H9 (cell line): ENCODE results near the gene SEMA7A. TPM values are rescaled to one million over a fixed set of nuclear protein-coding genes. Genes with fewer than 3 reads are reported as not detected.

ENCODE experiments used
- DNase-seq: peaks from one replicate; pipeline ENCODE4 v3.0.0-alpha.2; 2017
- H2AFZ ChIP-seq: one replicate; pipeline ENCODE4 v1.6.1; 2013; ENCODE audit warnings: mild to moderate bottlenecking, low read length, control low read depth, moderate library complexity
- H2AK5ac ChIP-seq: 2 replicates; pipeline ENCODE4 v1.6.1; 2013; ENCODE audit warnings: low read length, control low read depth, mixed read lengths; ENCODE audit not compliant: insufficient read length
- H2BK120ac ChIP-seq: one replicate; pipeline ENCODE4 v1.6.1; 2013; ENCODE audit warnings: low read depth, mild to moderate bottlenecking, low read length, control low read depth, inconsistent platforms; ENCODE audit not compliant: poor library complexity, severe bottlenecking
- H2BK12ac ChIP-seq: 2 replicates; pipeline ENCODE4 v1.6.1; 2013; ENCODE audit warnings: low read length, control low read depth, mixed read lengths, low read depth; ENCODE audit not compliant: insufficient read length
- H2BK15ac ChIP-seq: 2 replicates; pipeline ENCODE4 v1.6.1; 2013; ENCODE audit warnings: low read depth, low read length, control low read depth
- H2BK20ac ChIP-seq: one replicate; pipeline ENCODE4 v1.6.1; 2013; ENCODE audit warnings: low read depth, mild to moderate bottlenecking, low read length, control low read depth, inconsistent platforms; ENCODE audit not compliant: poor library complexity, severe bottlenecking
- H2BK5ac ChIP-seq: 2 replicates; pipeline ENCODE4 v1.6.1; 2013; ENCODE audit warnings: low read length, control low read depth, mixed read lengths; ENCODE audit not compliant: insufficient read length
- H3K14ac ChIP-seq: 2 replicates; pipeline ENCODE4 v1.6.1; 2013; ENCODE audit warnings: low read length, control low read depth; ENCODE audit not compliant: insufficient read depth
- H3K18ac ChIP-seq: 2 replicates; pipeline ENCODE4 v1.6.1; 2013; ENCODE audit warnings: low read depth, mild to moderate bottlenecking, mixed read lengths, low read length, control low read depth; ENCODE audit not compliant: insufficient read length
- H3K23ac ChIP-seq: 2 replicates; pipeline ENCODE4 v1.6.1; 2013; ENCODE audit warnings: low read length, control low read depth, mixed read lengths, low read depth; ENCODE audit not compliant: insufficient read length
- H3K23me2 ChIP-seq: 2 replicates; pipeline ENCODE4 v1.6.1; 2013; ENCODE audit warnings: low read depth, mild to moderate bottlenecking, mixed read lengths, low read length, control low read depth; ENCODE audit not compliant: insufficient read length, poor library complexity, severe bottlenecking
- H3K27ac ChIP-seq: 2 replicates; pipeline ENCODE4 v1.5.1; 2013; ENCODE audit warnings: low read length, control low read depth, mixed read lengths, low read depth; ENCODE audit not compliant: insufficient read length
- H3K27me3 ChIP-seq: 2 replicates; pipeline ENCODE4 v1.6.1; 2013; ENCODE audit warnings: low read length, control low read depth, inconsistent platforms; ENCODE audit not compliant: insufficient read depth
- H3K4ac ChIP-seq: 2 replicates; pipeline ENCODE4 v1.6.1; 2013; ENCODE audit warnings: low read depth, mild to moderate bottlenecking, control low read depth, inconsistent platforms, low read length, moderate library complexity
- H3K4me1 ChIP-seq: 2 replicates; pipeline ENCODE4 v1.6.1; 2013; ENCODE audit warnings: low read length, control low read depth, inconsistent platforms; ENCODE audit not compliant: insufficient read depth
- H3K4me2 ChIP-seq: 2 replicates; pipeline ENCODE4 v1.6.1; 2013; ENCODE audit warnings: low read length, control low read depth, mixed read lengths; ENCODE audit not compliant: insufficient read length, insufficient read depth
- H3K56ac ChIP-seq: 2 replicates; pipeline ENCODE4 v1.6.1; 2013; ENCODE audit warnings: low read depth, mild to moderate bottlenecking, mixed read lengths, low read length, control low read depth; ENCODE audit not compliant: insufficient read length
- H3K79me1 ChIP-seq: 2 replicates; pipeline ENCODE4 v1.6.1; 2013; ENCODE audit warnings: low read depth, mild to moderate bottlenecking, moderate library complexity, low read length, control low read depth, inconsistent platforms; ENCODE audit not compliant: insufficient read depth, poor library complexity, severe bottlenecking
- H3K79me2 ChIP-seq: 2 replicates; pipeline ENCODE4 v1.6.1; 2013; ENCODE audit warnings: low read length, control low read depth, inconsistent platforms; ENCODE audit not compliant: insufficient read depth
- H3K9ac ChIP-seq: 2 replicates; pipeline ENCODE4 v1.6.1; 2013; ENCODE audit warnings: low read length, control low read depth, mixed read lengths; ENCODE audit not compliant: insufficient read length; ENCODE audit errors: extremely low read depth
- H3K9me3 ChIP-seq: one replicate; pipeline ENCODE4 v1.6.1; 2013; ENCODE audit warnings: low read depth, low read length, inconsistent platforms; ENCODE audit not compliant: control insufficient read depth
- H3T11ph ChIP-seq: one replicate; pipeline ENCODE4 v1.6.1; 2013; ENCODE audit warnings: mild to moderate bottlenecking, low read length, control low read depth, inconsistent platforms
- H4K20me1 ChIP-seq: one replicate; pipeline ENCODE4 v1.6.1; 2013; ENCODE audit not compliant: control insufficient read depth, insufficient read length, insufficient read depth
- H4K5ac ChIP-seq: 2 replicates; pipeline ENCODE4 v1.6.1; 2013; ENCODE audit warnings: low read depth, mild to moderate bottlenecking, mixed read lengths, low read length, control low read depth; ENCODE audit not compliant: insufficient read length
- H4K8ac ChIP-seq: replicated peaks from 2 replicates; pipeline ENCODE4 v1.6.1; 2013; ENCODE audit warnings: low read length, control low read depth, mixed read lengths, low read depth; ENCODE audit not compliant: insufficient read length
- H4K91ac ChIP-seq: 2 replicates; pipeline ENCODE4 v1.6.1; 2013; ENCODE audit warnings: low read depth, mild to moderate bottlenecking, moderate library complexity, mixed read lengths, low read length, control low read depth; ENCODE audit not compliant: insufficient read length
- H3K27ac Mint-ChIP-seq, 3 experiments: 2 replicates in 2 of 3; 3 replicates in 1 of 3; pipeline ENCODE4 v1.8.0; 2020 to 2021; ENCODE audit warnings: mixed read lengths in 3 of 3, mild to moderate bottlenecking in 1 of 3, moderate library complexity in 1 of 3
- H3K27me3 Mint-ChIP-seq: 2 replicates; pipeline ENCODE4 v1.8.0; 2021; ENCODE audit warnings: low read depth, mild to moderate bottlenecking, moderate library complexity, mixed read lengths
- H3K36me3 Mint-ChIP-seq, 3 experiments: 2 replicates in 2 of 3; 3 replicates in 1 of 3; pipeline ENCODE4 v1.8.0; 2020 to 2021; ENCODE audit warnings: low read depth in 3 of 3, mixed read lengths in 3 of 3; ENCODE audit not compliant: insufficient read depth in 1 of 3
- H3K4me1 Mint-ChIP-seq, 2 experiments: 2 replicates each; pipeline ENCODE4 v1.8.0; 2020; ENCODE audit warnings: mixed read lengths in 2 of 2
- H3K4me3 Mint-ChIP-seq, 2 experiments: 2 replicates in 1 of 2; 3 replicates in 1 of 2; pipeline ENCODE4 v1.8.0; 2020 to 2021; ENCODE audit warnings: mild to moderate bottlenecking in 2 of 2, mixed read lengths in 2 of 2, moderate library complexity in 1 of 2
- H3K9me3 Mint-ChIP-seq, 2 experiments: 2 replicates in 1 of 2; 3 replicates in 1 of 2; pipeline ENCODE4 v1.8.0; 2020; ENCODE audit warnings: mild to moderate bottlenecking in 2 of 2, mixed read lengths in 2 of 2, moderate library complexity in 1 of 2
- WGBS: extraction: QIAGEN DNeasy Blood & Tissue Kit; methylation state at CpG from one replicate; pipeline ENCODE4 v1.1.7; 2013; ENCODE audit warnings: missing lambda C conversion rate, low lambda C conversion rate, mixed read lengths; ENCODE audit not compliant: insufficient read length; ENCODE audit errors: extremely low coverage; 5-methylcytosine and 5-hydroxymethylcytosine counted together
- total RNA-seq: library from RNA; stranded (reverse); gene quantifications from 2 replicates; pipeline ENCODE4 v1.2.1, GENCODE V29; 2021
- TF ChIP-seq, protein P1 (sequence below): fragments of 200-600 bp; sonication (generic); conservative IDR thresholded peaks from 3 replicates; pipeline ENCODE4 v1.8.0; 2021; ENCODE audit warnings: antibody characterized with exemption, mild to moderate bottlenecking

SEMA7A gene
- total RNA-seq, 1 experiment from 2014 or later: 5.7 TPM

DNA sequence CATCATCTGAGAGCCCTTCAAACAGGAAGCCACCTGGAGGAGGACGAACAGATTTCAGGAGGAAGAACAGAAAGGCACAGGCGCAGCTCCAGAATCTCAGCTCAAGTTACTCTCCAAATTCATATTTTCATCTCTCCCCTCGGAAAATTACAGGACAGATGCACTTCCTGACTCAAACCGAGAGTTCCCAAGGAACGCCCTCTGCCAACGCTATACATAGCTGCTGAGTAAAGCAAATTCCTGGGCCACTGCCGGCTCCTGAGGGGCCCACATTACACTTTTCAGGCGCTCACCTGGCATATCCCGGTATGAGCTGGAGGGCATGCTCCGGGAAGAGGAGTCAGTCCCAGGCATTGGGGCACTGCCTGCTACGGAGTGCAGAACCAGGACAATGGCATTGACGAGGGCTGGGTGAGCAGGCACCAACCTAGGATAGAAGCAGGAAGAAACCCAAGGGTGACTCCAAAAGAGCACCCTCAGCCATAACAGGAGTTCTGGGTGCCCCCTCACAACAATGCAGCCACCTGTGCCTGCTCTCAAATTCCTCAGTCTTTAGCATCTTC lies 16.0 kb upstream of the SEMA7A start:
- H3K79me1 ChIP-seq: no peaks in the 10 kb centered on the region
- H4K5ac ChIP-seq: no peak overlapping the region
- DNase-seq: no peak
- H3K9me3 Mint-ChIP-seq: no peaks in the 10 kb centered on the region
- no peak overlapping the region for H3T11ph ChIP-seq
- H3K18ac ChIP-seq: no peak overlapping the region
- no peak overlapping the region for H3K27ac ChIP-seq
- H3K27me3 Mint-ChIP-seq: no peaks in the 10 kb centered on the region
- H4K20me1 ChIP-seq: no peaks in the 10 kb centered on the region
- H3K27me3 ChIP-seq: no peaks in the 10 kb centered on the region
- H3K14ac ChIP-seq: no peak overlapping the region
- peaks cover 15 to 53% (median 52%) of the 10 kb centered on the region in 3 experiments; a peak in 6 of 7 replicates for H3K36me3 Mint-ChIP-seq
- H2BK15ac ChIP-seq: no peak overlapping the region
- no peaks in the 10 kb centered on the region for H3K79me2 ChIP-seq
- no peak overlapping the region for H3K4me2 ChIP-seq
- no peak overlapping the region for H3K9ac ChIP-seq
- no peak overlapping the region for H2BK20ac ChIP-seq
- H3K4ac ChIP-seq: no peak overlapping the region
- TF ChIP-seq, protein P1, sequence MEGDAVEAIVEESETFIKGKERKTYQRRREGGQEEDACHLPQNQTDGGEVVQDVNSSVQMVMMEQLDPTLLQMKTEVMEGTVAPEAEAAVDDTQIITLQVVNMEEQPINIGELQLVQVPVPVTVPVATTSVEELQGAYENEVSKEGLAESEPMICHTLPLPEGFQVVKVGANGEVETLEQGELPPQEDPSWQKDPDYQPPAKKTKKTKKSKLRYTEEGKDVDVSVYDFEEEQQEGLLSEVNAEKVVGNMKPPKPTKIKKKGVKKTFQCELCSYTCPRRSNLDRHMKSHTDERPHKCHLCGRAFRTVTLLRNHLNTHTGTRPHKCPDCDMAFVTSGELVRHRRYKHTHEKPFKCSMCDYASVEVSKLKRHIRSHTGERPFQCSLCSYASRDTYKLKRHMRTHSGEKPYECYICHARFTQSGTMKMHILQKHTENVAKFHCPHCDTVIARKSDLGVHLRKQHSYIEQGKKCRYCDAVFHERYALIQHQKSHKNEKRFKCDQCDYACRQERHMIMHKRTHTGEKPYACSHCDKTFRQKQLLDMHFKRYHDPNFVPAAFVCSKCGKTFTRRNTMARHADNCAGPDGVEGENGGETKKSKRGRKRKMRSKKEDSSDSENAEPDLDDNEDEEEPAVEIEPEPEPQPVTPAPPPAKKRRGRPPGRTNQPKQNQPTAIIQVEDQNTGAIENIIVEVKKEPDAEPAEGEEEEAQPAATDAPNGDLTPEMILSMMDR: no peak
- no peak overlapping the region for H3K56ac ChIP-seq
- no peaks in the 10 kb centered on the region for H3K9me3 ChIP-seq
- H3K23ac ChIP-seq: no peak overlapping the region
- H2BK120ac ChIP-seq: no peak overlapping the region
- H4K8ac ChIP-seq: no peak overlapping the region
- H3K23me2 ChIP-seq: no peaks in the 10 kb centered on the region
- no peak overlapping the region for H4K91ac ChIP-seq
- no CpG with 5 or more reads among the region's 12 CpGs for WGBS
- H2BK12ac ChIP-seq: no peak overlapping the region
- peaks cover 3% of the 10 kb centered on the region; the same call in 1 of the 2 replicates for H3K4me1 ChIP-seq
- no peak overlapping the region for H3K4me3 Mint-ChIP-seq
- H2AK5ac ChIP-seq: no peak overlapping the region
- H2AFZ ChIP-seq: no peak overlapping the region
- peaks cover 15 to 16% of the 10 kb centered on the region in 2 experiments for H3K4me1 Mint-ChIP-seq
- no peak overlapping the region for H2BK5ac ChIP-seq
- H3K27ac Mint-ChIP-seq: no peak overlapping the region
